OCI-LY1 (cell line): Measurements from ENCODE around the gene S100A5.

Experiments used
- H2AFZ ChIP-seq: fragments of 200-600 bp; sonication (generic), shearing (Covaris generic); 2 replicates; pipeline ENCODE4 v1.6.0; 2014; ENCODE audit warnings: antibody characterized with exemption, mild to moderate bottlenecking, low read length
- H3F3A ChIP-seq: fragments of 200-600 bp; sonication (generic), shearing (Covaris generic); 2 replicates; pipeline ENCODE4 v1.6.0; 2014; ENCODE audit warnings: mild to moderate bottlenecking, antibody characterized with exemption, low read length, moderate library complexity; ENCODE audit not compliant: insufficient read depth
- H3K27ac ChIP-seq: fragments of 200-600 bp; sonication (generic); 2 replicates; pipeline ENCODE4 v1.5.1; 2014; ENCODE audit warnings: low read length, mixed run types, mild to moderate bottlenecking, low read depth; ENCODE audit not compliant: poor library complexity, severe bottlenecking
- H3K27me3 ChIP-seq: fragments of 200-600 bp; sonication (generic); 2 replicates; pipeline ENCODE4 v1.6.0; 2014; ENCODE audit warnings: antibody characterized with exemption, mild to moderate bottlenecking, low read length, moderate library complexity; ENCODE audit not compliant: insufficient read depth
- H3K36me3 ChIP-seq: fragments of 200-600 bp; sonication (generic); 2 replicates; pipeline ENCODE4 v1.6.1; 2014; ENCODE audit warnings: mild to moderate bottlenecking, antibody characterized with exemption, low read length, moderate library complexity, mixed read lengths; ENCODE audit not compliant: insufficient read depth
- H3K4me1 ChIP-seq: fragments of 200-600 bp; sonication (generic); 2 replicates; pipeline ENCODE4 v1.5.1; 2014; ENCODE audit warnings: mild to moderate bottlenecking, low read length, moderate library complexity; ENCODE audit not compliant: insufficient read depth, severe bottlenecking
- H3K4me2 ChIP-seq: fragments of 200-600 bp; sonication (generic), shearing (Covaris generic); 2 replicates; pipeline ENCODE4 v1.6.1; 2014; ENCODE audit warnings: low read length
- H3K4me3 ChIP-seq: fragments of 200-600 bp; sonication (generic); 2 replicates; pipeline ENCODE4 v1.5.1; 2014; ENCODE audit warnings: low read length, low read depth, mild to moderate bottlenecking, mixed read lengths; ENCODE audit not compliant: poor library complexity, severe bottlenecking
- H3K79me2 ChIP-seq: fragments of 200-600 bp; shearing (Covaris generic); 2 replicates; pipeline ENCODE4 v1.6.1; 2016; ENCODE audit warnings: mixed run types, low read length, mixed read lengths; ENCODE audit not compliant: insufficient read depth
- H3K9ac ChIP-seq: fragments of 200-600 bp; sonication (generic), shearing (Covaris generic); 2 replicates; pipeline ENCODE4 v1.6.1; 2014; ENCODE audit warnings: mild to moderate bottlenecking, low read length, mixed read lengths
- H3K9me2 ChIP-seq: fragments of 200-600 bp; sonication (generic), shearing (Covaris generic); 2 replicates; pipeline ENCODE4 v1.6.1; 2014; ENCODE audit warnings: low read depth, mild to moderate bottlenecking, low read length, mixed read lengths
- H3K9me3 ChIP-seq: fragments of 200-600 bp; shearing (Covaris generic); 2 replicates; pipeline ENCODE4 v1.6.1; 2014; ENCODE audit warnings: low read length, mixed read lengths
- H4K20me1 ChIP-seq: fragments of 200-600 bp; sonication (generic), shearing (Covaris generic); 2 replicates; pipeline ENCODE4 v1.6.0; 2016; ENCODE audit warnings: mild to moderate bottlenecking, low read length; ENCODE audit not compliant: insufficient read depth
- CTCF ChIP-seq: fragments of 200-600 bp; sonication (generic), shearing (Covaris generic); IDR thresholded peaks from 2 replicates; pipeline ENCODE4 v1.5.1; 2017; ENCODE audit warnings: mild to moderate bottlenecking, antibody characterized with exemption, low read length, moderate library complexity, mixed read lengths
- EZH2 ChIP-seq: fragments of 200-600 bp; sonication (generic), shearing (Covaris generic); IDR thresholded peaks from 2 replicates; pipeline ENCODE4 v1.8.0; 2017; ENCODE audit warnings: borderline replicate concordance, mixed run types, mild to moderate bottlenecking, antibody characterized with exemption, low read length, moderate library complexity, mixed read lengths

Gene S100A5

GRCh38 chr1:153567621-153568366, 27.1 kb upstream of the S100A5 start:
- H3K9me2 ChIP-seq, result no peaks in the 10 kb centered on the region
- TF ChIP-seq EZH2 (no peak), CTCF (no peak)
- H3K4me2 ChIP-seq, result no peak overlapping the region
- H3K36me3 ChIP-seq, result no peaks in the 10 kb centered on the region
- no peaks in the 10 kb centered on the region for H3K27me3 ChIP-seq
- H4K20me1 ChIP-seq, result no peaks in the 10 kb centered on the region
- no peaks in the 10 kb centered on the region for H3K4me1 ChIP-seq
- no peak overlapping the region for H3K9ac ChIP-seq
- H3K9me3 ChIP-seq, result no peaks in the 10 kb centered on the region
- no peak overlapping the region for H2AFZ ChIP-seq
- no peaks in the 10 kb centered on the region for H3F3A ChIP-seq
- no peaks in the 10 kb centered on the region for H3K79me2 ChIP-seq
- H3K4me3 ChIP-seq, result no peak overlapping the region
- no peak overlapping the region for H3K27ac ChIP-seq

- H3K36me3 ChIP-seq, result no peaks in the 10 kb centered on the region
- no peak overlapping the region for H3K4me2 ChIP-seq
- H3K4me1 ChIP-seq, result no peaks in the 10 kb centered on the region
- H3K79me2 ChIP-seq, result no peaks in the 10 kb centered on the region
- no peak overlapping the region for H3K9ac ChIP-seq
- H3K9me3 ChIP-seq, result no peaks in the 10 kb centered on the region
- TF ChIP-seq EZH2, result no peak
- TF ChIP-seq CTCF, result no peak
- H4K20me1 ChIP-seq, result no peaks in the 10 kb centered on the region
- H3F3A ChIP-seq, result no peaks in the 10 kb centered on the region
- no peaks in the 10 kb centered on the region for H3K9me2 ChIP-seq
- no peak overlapping the region for H2AFZ ChIP-seq
- H3K4me3 ChIP-seq, result no peak overlapping the region
- H3K27me3 ChIP-seq, result no peaks in the 10 kb centered on the region
- H3K27ac ChIP-seq, result no peak overlapping the region
Observed at GRCh38 chr1:153566414-153567371, 26.0 kb upstream of the S100A5 start.

- Histone ChIP-seq H3F3A (no peaks in the 10 kb centered on the region), H3K4me1 (no peaks in the 10 kb centered on the region), H3K27ac (no peak within 1 kb of the TSS), H2AFZ (no peak within 1 kb of the TSS), H3K9ac (no peak within 1 kb of the TSS), H3K27me3 (no peaks in the 10 kb centered on the region), H3K4me3 (no peak within 1 kb of the TSS), H3K36me3 (no peaks in the 10 kb centered on the region), H4K20me1 (no peaks in the 10 kb centered on the region), H3K79me2 (no peaks in the 10 kb centered on the region), H3K9me3 (no peaks in the 10 kb centered on the region), H3K9me2 (no peaks in the 10 kb centered on the region), H3K4me2 (no peak within 1 kb of the TSS)
- TF ChIP-seq EZH2 (no peak), CTCF (no peak)
Observed at GRCh38 chr1:153565529-153566374, 25.0 kb upstream of the S100A5 start, which contains the start of gene S100A2. Gene S100A2 (minus strand): TSS chr1:153565844. CDS start chr1:153563877, 1,967 bp downstream.
